NCI-H82 treated with DMSO at 0.1 percent for 48 hours (cell line): ENCODE data around the gene MRGPRX1.
A peak's percentile ranks its signal among the peaks of the same experiment; 100 is the strongest.
"Not testable (repeated sequence)": the region's sequence is repeated elsewhere in the genome, so short reads cannot be mapped to it uniquely, and the experiment has no call there.

Source experiments
- DNase-seq: peaks from one replicate; lab custom pipeline; 2025; ENCODE audit not compliant: unreplicated experiment; lab: John Stamatoyannopoulos, UW

Gene MRGPRX1

GRCh38 chr11:18939314-18939713, at the start of gene MRGPRX1:
Gene MRGPRX1 (minus strand): TSS chr11:18939414. CDS start chr11:18934784, 4,630 bp downstream.
- DNase-seq = no peak

GRCh38 chr11:18987454-18988231, 48.4 kb upstream of the MRGPRX1 start:
- no peak for DNase-seq

- no peak for DNase-seq
Observed at GRCh38 chr11:18986744-18987143, 47.5 kb upstream of the MRGPRX1 start.

GRCh38 chr11:18981897-18982296, 42.7 kb upstream of the MRGPRX1 start:
- DNase-seq = no peak

GRCh38 chr11:18974192-18974591, 35.0 kb upstream of the MRGPRX1 start:
- no peak for DNase-seq

GRCh38 chr11:18972336-18972735, 33.1 kb upstream of the MRGPRX1 start:
- DNase-seq = no peak

GRCh38 chr11:18969720-18970119, 30.5 kb upstream of the MRGPRX1 start:
- no peak for DNase-seq

GRCh38 chr11:18958221-18958910, 19.2 kb upstream of the MRGPRX1 start:
- DNase-seq = no peak

GRCh38 chr11:18956630-18957029, 17.4 kb upstream of the MRGPRX1 start:
- DNase-seq = no peak

GRCh38 chr11:18936002-18936673, 3.1 kb downstream of the MRGPRX1 start:
- DNase-seq = no peak

- DNase-seq = no peak
Observed at GRCh38 chr11:18934195-18934814, 4.9 kb downstream of the MRGPRX1 start.

GRCh38 chr11:18927550-18928322, 11.5 kb downstream of the MRGPRX1 start:
- no peak for DNase-seq

GRCh38 chr11:18925426-18925825, 13.8 kb downstream of the MRGPRX1 start:
- DNase-seq = not testable (repeated sequence)

GRCh38 chr11:18912883-18913282, 26.3 kb downstream of the MRGPRX1 start:
- DNase-seq = no peak

GRCh38 chr11:18907391-18907790, 31.8 kb downstream of the MRGPRX1 start:
- no peak for DNase-seq

- not testable (repeated sequence) for DNase-seq
Observed at GRCh38 chr11:18900637-18901036, 38.6 kb downstream of the MRGPRX1 start.

GRCh38 chr11:18900151-18900611, 39.0 kb downstream of the MRGPRX1 start:
- DNase-seq = peak; percentile 52

GRCh38 chr11:18891712-18892111, 47.5 kb downstream of the MRGPRX1 start:
- DNase-seq = not testable (repeated sequence)

GRCh38 chr11:18890615-18891014, 48.6 kb downstream of the MRGPRX1 start:
- DNase-seq = no peak
